ENCODE data around the gene TGM6. TPM values are rescaled to one million over a fixed set of nuclear protein-coding genes. Genes with fewer than 3 reads are reported as not detected.

The TGM6 gene
- total RNA-seq, 2 experiments from 2014 or later: not detected

DNA sequence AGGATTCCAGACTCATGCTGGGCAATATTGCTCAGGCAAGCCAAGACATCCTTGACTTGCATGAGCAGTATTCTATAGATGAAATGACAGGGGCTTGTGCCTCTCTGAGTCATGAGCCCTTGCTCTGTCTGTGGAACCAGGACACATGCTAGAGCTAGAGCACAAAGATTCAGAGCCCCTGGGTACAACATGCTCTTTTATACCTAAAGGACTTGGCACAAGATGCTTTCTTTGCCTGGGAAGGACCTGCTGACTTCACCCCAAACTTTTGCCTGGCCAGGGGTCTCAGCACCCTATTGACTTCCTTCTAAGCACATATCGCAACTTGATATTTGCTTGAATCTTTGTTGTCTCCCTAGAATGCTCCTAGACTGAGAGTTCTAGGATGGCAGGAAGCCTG is 27.4 kb downstream of the TGM6 start:
- no peak overlapping the region for H3K4me3 ChIP-seq (ENCODE audit: low read length)
- ATAC-seq (ENCODE audit: poor library complexity) (no peak), DNase-seq (no peak)
- peaks cover 0 to 6% of the 10 kb centered on the region in 2 experiments for H3K27me3 ChIP-seq (ENCODE audit: control insufficient read depth in 1 of 2, insufficient read depth in 2 of 2, low read length in 2 of 2)
- POLR2A ChIA-PET: no interaction called here
- H3K27me3 Mint-ChIP-seq: peaks cover 55% of the 10 kb centered on the region
- H3K27ac Mint-ChIP-seq: no peak overlapping the region
- no peaks in the 10 kb centered on the region for H3K4me1 ChIP-seq (ENCODE audit: insufficient read depth, low read length)
- intact Hi-C loops (cut with DNase I, micrococcal nuclease): no loop called here
- no peaks in the 10 kb centered on the region for H3K4me1 Mint-ChIP-seq (ENCODE audit: low read depth)
- CTCF ChIA-PET: no interaction called here
- no peaks in the 10 kb centered on the region for H3K36me3 Mint-ChIP-seq (ENCODE audit: low read depth)
- peaks cover 8 to 9% of the 10 kb centered on the region in 2 experiments for H3K9me3 ChIP-seq (ENCODE audit: control insufficient read depth in 1 of 2, insufficient read depth in 1 of 2, low read length in 2 of 2)
- no peaks in the 10 kb centered on the region for H3K36me3 ChIP-seq (ENCODE audit: insufficient read depth, low read length)
- H3K9me3 Mint-ChIP-seq: no peaks in the 10 kb centered on the region
- H3K27ac ChIP-seq (ENCODE audit: low read depth in 1 of 2, low read length in 2 of 2): no peak overlapping the region
- TF ChIP-seq, protein P1, sequence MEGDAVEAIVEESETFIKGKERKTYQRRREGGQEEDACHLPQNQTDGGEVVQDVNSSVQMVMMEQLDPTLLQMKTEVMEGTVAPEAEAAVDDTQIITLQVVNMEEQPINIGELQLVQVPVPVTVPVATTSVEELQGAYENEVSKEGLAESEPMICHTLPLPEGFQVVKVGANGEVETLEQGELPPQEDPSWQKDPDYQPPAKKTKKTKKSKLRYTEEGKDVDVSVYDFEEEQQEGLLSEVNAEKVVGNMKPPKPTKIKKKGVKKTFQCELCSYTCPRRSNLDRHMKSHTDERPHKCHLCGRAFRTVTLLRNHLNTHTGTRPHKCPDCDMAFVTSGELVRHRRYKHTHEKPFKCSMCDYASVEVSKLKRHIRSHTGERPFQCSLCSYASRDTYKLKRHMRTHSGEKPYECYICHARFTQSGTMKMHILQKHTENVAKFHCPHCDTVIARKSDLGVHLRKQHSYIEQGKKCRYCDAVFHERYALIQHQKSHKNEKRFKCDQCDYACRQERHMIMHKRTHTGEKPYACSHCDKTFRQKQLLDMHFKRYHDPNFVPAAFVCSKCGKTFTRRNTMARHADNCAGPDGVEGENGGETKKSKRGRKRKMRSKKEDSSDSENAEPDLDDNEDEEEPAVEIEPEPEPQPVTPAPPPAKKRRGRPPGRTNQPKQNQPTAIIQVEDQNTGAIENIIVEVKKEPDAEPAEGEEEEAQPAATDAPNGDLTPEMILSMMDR (IDR thresholded peaks at IDR 0.05): no peak
- H3K4me3 Mint-ChIP-seq: no peak overlapping the region

DNA sequence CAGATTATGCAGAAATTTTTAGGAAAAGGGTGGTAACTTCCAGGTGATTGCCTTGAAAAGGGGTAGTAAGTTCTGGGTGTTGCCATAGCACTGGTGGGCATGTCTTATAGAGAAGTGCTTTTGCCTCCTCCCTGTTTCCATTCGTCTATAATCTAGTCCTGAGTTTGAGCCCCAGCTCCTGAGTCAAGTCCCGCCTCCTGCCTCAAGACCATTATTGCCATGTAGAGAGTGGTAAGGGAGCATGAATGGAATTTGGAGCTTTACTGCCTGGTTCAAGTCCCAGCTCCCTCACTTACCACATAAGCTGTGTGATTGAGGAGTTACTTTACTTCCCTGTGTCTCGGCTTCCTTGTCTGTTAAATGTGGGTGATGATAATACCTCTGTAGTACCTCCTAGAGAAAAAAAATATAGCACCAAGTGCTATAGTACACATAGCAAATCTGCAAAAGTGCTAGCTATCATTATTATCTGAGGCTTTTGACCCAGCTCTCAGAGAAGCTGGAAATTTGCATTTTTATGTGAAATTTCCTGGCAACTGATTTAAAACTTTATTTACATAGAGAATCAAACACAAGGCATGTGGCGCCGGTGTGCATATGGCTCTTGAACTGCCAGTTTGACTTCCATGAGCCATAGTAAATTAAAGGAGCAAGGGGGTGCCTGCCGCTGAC is 36.0 kb downstream of the TGM6 start:
- Histone ChIP-seq H3K27ac (ENCODE audit: low read depth in 1 of 2, low read length in 2 of 2) (no peak overlapping the region), H3K9me3 (ENCODE audit: control insufficient read depth in 1 of 2, insufficient read depth in 1 of 2, low read length in 2 of 2) (no peaks in the 10 kb centered on the region), H3K36me3 (ENCODE audit: insufficient read depth, low read length) (no peaks in the 10 kb centered on the region), H3K27me3 (ENCODE audit: control insufficient read depth in 1 of 2, insufficient read depth in 2 of 2, low read length in 2 of 2) (no peaks in the 10 kb centered on the region), H3K4me1 (ENCODE audit: insufficient read depth, low read length) (no peaks in the 10 kb centered on the region), H3K4me3 (ENCODE audit: low read length) (no peak overlapping the region)
- intact Hi-C loops (cut with DNase I, micrococcal nuclease): no loop called here
- CTCF ChIA-PET: no interaction called here
- H3K9me3 Mint-ChIP-seq: no peaks in the 10 kb centered on the region
- no peak for ATAC-seq (ENCODE audit: poor library complexity)
- TF ChIP-seq, protein P1 (IDR thresholded peaks at IDR 0.05): no peak
- no peak overlapping the region for H3K27ac Mint-ChIP-seq
- POLR2A ChIA-PET: no interaction called here
- no peak overlapping the region for H3K4me3 Mint-ChIP-seq
- peaks cover 42% of the 10 kb centered on the region for H3K27me3 Mint-ChIP-seq
- H3K4me1 Mint-ChIP-seq (ENCODE audit: low read depth): no peaks in the 10 kb centered on the region
- no peaks in the 10 kb centered on the region for H3K36me3 Mint-ChIP-seq (ENCODE audit: low read depth)
- no peak for DNase-seq

DNA sequence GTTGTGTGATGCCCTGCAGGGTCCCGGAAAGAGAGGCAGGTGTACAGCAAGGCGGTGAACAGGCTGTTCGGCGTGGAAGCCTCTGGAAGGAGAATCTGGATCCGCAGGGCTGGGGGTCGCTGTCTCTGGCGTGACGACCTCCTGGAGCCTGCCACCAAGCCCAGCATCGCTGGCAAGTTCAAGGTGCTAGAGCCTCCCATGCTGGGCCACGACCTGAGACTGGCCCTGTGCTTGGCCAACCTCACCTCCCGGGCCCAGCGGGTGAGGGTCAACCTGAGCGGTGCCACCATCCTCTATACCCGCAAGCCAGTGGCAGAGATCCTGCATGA is 36.5 kb downstream of the TGM6 start:
- Histone ChIP-seq H3K36me3 (ENCODE audit: insufficient read depth, low read length) (no peaks in the 10 kb centered on the region), H3K4me1 (ENCODE audit: insufficient read depth, low read length) (no peaks in the 10 kb centered on the region), H3K9me3 (ENCODE audit: control insufficient read depth in 1 of 2, insufficient read depth in 1 of 2, low read length in 2 of 2) (no peaks in the 10 kb centered on the region), H3K4me3 (ENCODE audit: low read length) (no peak overlapping the region), H3K27me3 (ENCODE audit: control insufficient read depth in 1 of 2, insufficient read depth in 2 of 2, low read length in 2 of 2) (no peaks in the 10 kb centered on the region), H3K27ac (ENCODE audit: low read depth in 1 of 2, low read length in 2 of 2) (no peak overlapping the region)
- intact Hi-C loops (cut with DNase I, micrococcal nuclease): no loop called here
- Mint-ChIP-seq H3K27me3 (peaks cover 43% of the 10 kb centered on the region), H3K9me3 (no peaks in the 10 kb centered on the region), H3K27ac (no peak overlapping the region), H3K4me1 (ENCODE audit: low read depth) (no peaks in the 10 kb centered on the region), H3K4me3 (no peak overlapping the region), H3K36me3 (ENCODE audit: low read depth) (no peaks in the 10 kb centered on the region)
- no peak for ATAC-seq (ENCODE audit: poor library complexity)
- ChIA-PET POLR2A (no interaction called here), CTCF (no interaction called here)
- TF ChIP-seq, protein P1 (IDR thresholded peaks at IDR 0.05): no peak
- DNase-seq: no peak

Data from CD4-positive, alpha-beta T cell (primary cell).